SK-N-SH treated with all-trans-retinoic acid at 6 μM for 48 hours (cell line): ENCODE measurements around the gene EIF2S1.

Experiments used
- ATAC-seq: fragments of 200-7000 bp; cut with Tn5 transposase; 3 replicates; pipeline ENCODE4 v1.9.1; 2020; ENCODE audit warnings: mild to moderate bottlenecking, moderate library complexity
- ARNTL ChIP-seq: fragments of 450-650 bp; formaldehyde crosslinking; IDR thresholded peaks from 2 replicates; pipeline ENCODE4 v1.5.0; 2020; ENCODE audit warnings: low read depth, mild to moderate bottlenecking, moderate library complexity, borderline replicate concordance
- BACH2 ChIP-seq: fragments of 250-450 bp; sonication (Bioruptor Pico); IDR thresholded peaks from 2 replicates; pipeline ENCODE4 v1.9.0; 2021; ENCODE audit warnings: mild to moderate bottlenecking, borderline replicate concordance
- CREB5 ChIP-seq: fragments of 250-450 bp; sonication (Bioruptor Pico); IDR thresholded peaks from 2 replicates; pipeline ENCODE4 v1.5.1; 2020; ENCODE audit warnings: low read depth, mild to moderate bottlenecking, moderate library complexity
- CSDC2 ChIP-seq: fragments of 250-450 bp; sonication (Bioruptor Pico); IDR thresholded peaks from 2 replicates; pipeline ENCODE4 v1.5.0; 2020; ENCODE audit warnings: mild to moderate bottlenecking, moderate library complexity
- CSRNP3 ChIP-seq: fragments of 250-450 bp; sonication (Bioruptor Pico); IDR thresholded peaks from 2 replicates; pipeline ENCODE4 v1.5.1; 2021; ENCODE audit warnings: mild to moderate bottlenecking, moderate library complexity
- ESRRG ChIP-seq: fragments of 250-450 bp; sonication (Bioruptor Pico); IDR thresholded peaks from 2 replicates; pipeline ENCODE4 v1.6.1; 2021; ENCODE audit warnings: mild to moderate bottlenecking
- GLIS3 ChIP-seq: fragments of 250-450 bp; sonication (Bioruptor Pico); IDR thresholded peaks from 2 replicates; pipeline ENCODE4 v1.5.0; 2020; ENCODE audit warnings: mild to moderate bottlenecking, moderate library complexity
- ISL1 ChIP-seq: fragments of 250-450 bp; sonication (Bioruptor Pico); IDR thresholded peaks from 2 replicates; pipeline ENCODE4 v2.1.2; 2022; ENCODE audit warnings: mild to moderate bottlenecking, moderate library complexity
- OSR1 ChIP-seq: fragments of 250-450 bp; sonication (Bioruptor Pico); IDR thresholded peaks from 2 replicates; pipeline ENCODE4 v1.8.0; 2022; ENCODE audit warnings: moderate library complexity, mild to moderate bottlenecking, inconsistent platforms
- PPARA ChIP-seq: fragments of 250-450 bp; sonication (Bioruptor Pico); IDR thresholded peaks from 2 replicates; pipeline ENCODE4 v1.5.0; 2020; ENCODE audit warnings: mild to moderate bottlenecking, borderline replicate concordance
- RARB ChIP-seq: fragments of 250-450 bp; sonication (Bioruptor Pico); IDR thresholded peaks from 2 replicates; pipeline ENCODE4 v1.8.0; 2021; ENCODE audit warnings: mild to moderate bottlenecking, moderate library complexity
- TCF4 ChIP-seq: fragments of 250-450 bp; sonication (Bioruptor Pico); IDR thresholded peaks from 2 replicates; pipeline ENCODE4 v1.8.0; 2021; ENCODE audit warnings: mild to moderate bottlenecking, moderate library complexity, borderline replicate concordance
- TOX ChIP-seq: fragments of 250-450 bp; sonication (Bioruptor Pico); IDR thresholded peaks from 2 replicates; pipeline ENCODE4 v1.8.0; 2021; ENCODE audit warnings: mild to moderate bottlenecking, moderate library complexity, borderline replicate concordance
- TSHZ2 ChIP-seq: fragments of 250-450 bp; sonication (Bioruptor Pico); IDR thresholded peaks from 2 replicates; pipeline ENCODE4 v1.5.0; 2020; ENCODE audit warnings: mild to moderate bottlenecking, moderate library complexity
- ZC3H10 ChIP-seq: fragments of 250-450 bp; sonication (Bioruptor Pico); IDR thresholded peaks from 2 replicates; pipeline ENCODE4 v1.5.1; 2021; ENCODE audit warnings: mild to moderate bottlenecking, moderate library complexity
- ZFP3 ChIP-seq: fragments of 250-450 bp; sonication (Bioruptor Pico); IDR thresholded peaks from 2 replicates; pipeline ENCODE4 v1.5.0; 2020; ENCODE audit warnings: mild to moderate bottlenecking, moderate library complexity
- ZFP30 ChIP-seq: fragments of 450-650 bp; formaldehyde crosslinking; IDR thresholded peaks from 2 replicates; pipeline ENCODE4 v1.5.0; 2022; ENCODE audit warnings: mild to moderate bottlenecking, moderate library complexity
- ZNF565 ChIP-seq: fragments of 450-650 bp; formaldehyde crosslinking; conservative IDR thresholded peaks from 2 replicates; pipeline ENCODE4 v1.5.0; 2020; ENCODE audit warnings: low read depth, mild to moderate bottlenecking, moderate library complexity
- ZNF70 ChIP-seq: fragments of 450-650 bp; formaldehyde crosslinking; IDR thresholded peaks from 2 replicates; pipeline ENCODE4 v1.5.0; 2020; ENCODE audit warnings: mild to moderate bottlenecking, moderate library complexity
- ZNF8 ChIP-seq: fragments of 450-650 bp; formaldehyde crosslinking; IDR thresholded peaks from 2 replicates; pipeline ENCODE4 v1.5.0; 2020; ENCODE audit warnings: mild to moderate bottlenecking, moderate library complexity
- TF ChIP-seq, protein P1 (sequence below): fragments of 250-450 bp; sonication (Bioruptor Pico); IDR thresholded peaks from 2 replicates; pipeline ENCODE4 v1.8.0; 2020; ENCODE audit warnings: mild to moderate bottlenecking, moderate library complexity, borderline replicate concordance

Gene EIF2S1

GRCh38 chr14:67420102-67420739 is 60.1 kb downstream of the EIF2S1 start:
- TF ChIP-seq RARB (CRISPR knock-in tag) = no peak
- no peak for TF ChIP-seq ARNTL (CRISPR knock-in tag)
- no peak for TF ChIP-seq ZFP3
- no peak for TF ChIP-seq CSRNP3 (CRISPR knock-in tag)
- no peak for TF ChIP-seq ZNF565 (CRISPR knock-in tag)
- no peak for TF ChIP-seq ZC3H10 (CRISPR knock-in tag)
- no peak for TF ChIP-seq OSR1 (CRISPR knock-in tag)
- TF ChIP-seq CSDC2 = no peak
- TF ChIP-seq ESRRG (CRISPR knock-in tag) = no peak
- no peak for TF ChIP-seq BACH2
- no peak for TF ChIP-seq ZNF8 (CRISPR knock-in tag)
- TF ChIP-seq, protein P1, sequence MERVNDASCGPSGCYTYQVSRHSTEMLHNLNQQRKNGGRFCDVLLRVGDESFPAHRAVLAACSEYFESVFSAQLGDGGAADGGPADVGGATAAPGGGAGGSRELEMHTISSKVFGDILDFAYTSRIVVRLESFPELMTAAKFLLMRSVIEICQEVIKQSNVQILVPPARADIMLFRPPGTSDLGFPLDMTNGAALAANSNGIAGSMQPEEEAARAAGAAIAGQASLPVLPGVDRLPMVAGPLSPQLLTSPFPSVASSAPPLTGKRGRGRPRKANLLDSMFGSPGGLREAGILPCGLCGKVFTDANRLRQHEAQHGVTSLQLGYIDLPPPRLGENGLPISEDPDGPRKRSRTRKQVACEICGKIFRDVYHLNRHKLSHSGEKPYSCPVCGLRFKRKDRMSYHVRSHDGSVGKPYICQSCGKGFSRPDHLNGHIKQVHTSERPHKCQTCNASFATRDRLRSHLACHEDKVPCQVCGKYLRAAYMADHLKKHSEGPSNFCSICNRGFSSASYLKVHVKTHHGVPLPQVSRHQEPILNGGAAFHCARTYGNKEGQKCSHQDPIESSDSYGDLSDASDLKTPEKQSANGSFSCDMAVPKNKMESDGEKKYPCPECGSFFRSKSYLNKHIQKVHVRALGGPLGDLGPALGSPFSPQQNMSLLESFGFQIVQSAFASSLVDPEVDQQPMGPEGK (CRISPR knock-in tag) = no peak
- TF ChIP-seq TCF4 = no peak
- no peak for TF ChIP-seq TSHZ2 (CRISPR knock-in tag)
- TF ChIP-seq PPARA (CRISPR knock-in tag) = no peak
- TF ChIP-seq CREB5 (CRISPR knock-in tag) = no peak
- TF ChIP-seq ZNF70 (CRISPR knock-in tag) = no peak
- no peak for TF ChIP-seq TOX (CRISPR knock-in tag)
- TF ChIP-seq ISL1 (CRISPR knock-in tag) = no peak
- TF ChIP-seq ZFP30 = no peak
- TF ChIP-seq, all 23 proteins: peak for 0
- ATAC-seq = no peak

DNA sequence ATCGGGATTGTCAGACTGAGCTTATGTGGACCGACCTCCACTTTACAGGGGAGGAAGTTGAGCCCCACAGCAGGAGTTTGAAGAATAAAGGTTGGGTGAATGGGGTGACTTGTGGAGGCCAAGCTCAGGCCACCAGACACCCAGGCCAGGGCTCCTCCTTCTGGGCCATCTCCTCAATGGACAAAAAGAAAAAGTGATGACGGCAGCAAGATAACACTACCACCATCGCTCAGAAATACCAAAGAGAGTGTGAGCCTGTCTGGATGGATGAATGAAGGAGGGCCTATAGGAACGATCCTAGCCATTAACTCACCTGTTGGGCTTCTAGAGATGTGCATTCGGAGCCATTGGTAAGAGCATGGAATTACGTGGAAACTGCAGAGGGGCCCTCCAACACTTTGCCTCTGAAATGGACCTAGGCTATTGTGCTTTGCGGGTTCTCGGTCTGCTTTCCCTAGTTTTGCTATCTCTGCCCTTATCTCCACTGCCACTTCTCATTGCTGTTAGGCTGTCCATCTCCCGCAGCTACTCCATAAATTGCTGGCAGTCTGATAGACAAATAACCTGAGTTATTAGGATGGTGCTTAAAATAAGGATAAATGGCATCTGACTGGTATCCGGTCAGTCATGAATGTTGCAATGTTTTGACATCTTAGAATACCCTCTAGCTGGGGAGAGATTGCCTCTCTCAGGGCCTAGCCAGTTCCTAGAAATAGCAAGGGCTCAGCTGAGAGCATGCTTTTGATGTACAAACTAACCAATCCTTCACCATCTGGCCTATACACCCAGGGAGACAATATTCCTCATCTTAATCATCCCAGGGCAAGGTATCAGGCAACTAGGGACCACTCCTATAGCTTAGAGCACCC is 61.5 kb downstream of the EIF2S1 start:
- no peak for TF ChIP-seq ZFP3
- TF ChIP-seq ARNTL (CRISPR knock-in tag) = no peak
- no peak for TF ChIP-seq TCF4
- TF ChIP-seq CSDC2 = no peak
- no peak for TF ChIP-seq TOX (CRISPR knock-in tag)
- TF ChIP-seq OSR1 (CRISPR knock-in tag) = no peak
- no peak for TF ChIP-seq ZC3H10 (CRISPR knock-in tag)
- TF ChIP-seq, all 23 proteins: peak for 0
- no peak for ATAC-seq

DNA sequence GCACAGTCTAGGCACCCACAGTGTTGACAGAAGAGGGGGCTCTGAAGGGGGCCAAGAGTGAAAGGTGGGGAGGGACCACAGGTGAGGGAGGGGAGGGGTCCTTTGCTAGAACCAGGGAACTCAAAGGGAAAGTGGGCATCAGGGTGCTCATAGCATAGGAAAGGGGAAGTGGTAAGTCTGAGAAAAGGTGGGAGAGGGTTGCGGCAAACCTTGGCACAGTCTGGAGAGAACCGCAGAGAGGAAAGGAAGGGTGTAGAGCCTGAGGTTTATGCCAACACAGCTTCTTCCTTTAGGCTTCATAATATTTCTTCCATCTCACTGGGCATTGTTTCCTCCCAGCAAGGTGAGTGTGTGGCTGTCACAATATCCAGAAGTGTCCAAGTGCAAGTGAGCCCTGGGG is 63.3 kb downstream of the EIF2S1 start:
- TF ChIP-seq ZC3H10 (CRISPR knock-in tag) = no peak
- no peak for TF ChIP-seq GLIS3 (CRISPR knock-in tag)
- no peak for TF ChIP-seq RARB (CRISPR knock-in tag)
- TF ChIP-seq TCF4 = no peak
- no peak for TF ChIP-seq BACH2
- TF ChIP-seq ZNF70 (CRISPR knock-in tag) = no peak
- TF ChIP-seq ZFP30 = no peak

More for the DNA sequence above, 63.3 kb downstream of the EIF2S1 start:
- ATAC-seq = no peak
